Measurements from ENCODE around the gene PRSS50. TPM values are rescaled to one million over a fixed set of nuclear protein-coding genes. Genes with fewer than 3 reads are reported as not detected.

PRSS50 gene
- total RNA-seq, 1 experiment from 2014 or later, result not detected

- BruUV-seq (replicated peaks), result no TSS peak
- Histone ChIP-seq H3K4me1 (peaks cover 3% of the 10 kb centered on the region), H3K4me3 (ENCODE audit: low read depth, low read length) (no peak overlapping the region), H3K36me3 (ENCODE audit: control insufficient read depth, insufficient read depth, low read length) (no peaks in the 10 kb centered on the region), H3K9me3 (no peaks in the 10 kb centered on the region), H3K27me3 (replicated peaks; ENCODE audit: control insufficient read depth, insufficient read depth, low read length) (no peaks in the 10 kb centered on the region)
- TF ChIP-seq CTCF (IDR thresholded peaks at IDR 0.05; ENCODE audit: insufficient read depth in 1 of 2, low read depth in 1 of 2, low read length in 1 of 2, severe bottlenecking in 1 of 2, unreplicated experiment in 1 of 2), result no peak
- intact Hi-C loops (cut with micrococcal nuclease; ENCODE audit: unreplicated experiment), result no loop called here
- Mint-ChIP-seq H3K27me3 (ENCODE audit: insufficient read depth, unreplicated experiment) (no peaks in the 10 kb centered on the region), H3K4me3 (ENCODE audit: unreplicated experiment) (no peak overlapping the region), H3K4me1 (ENCODE audit: low read depth, unreplicated experiment) (no peaks in the 10 kb centered on the region), H3K9me3 (ENCODE audit: unreplicated experiment) (no peaks in the 10 kb centered on the region), H3K36me3 (ENCODE audit: insufficient read depth, unreplicated experiment) (peaks cover 6% of the 10 kb centered on the region), H3K27ac (ENCODE audit: unreplicated experiment) (no peak overlapping the region)
- POLR2A ChIA-PET, result no interaction called here
- DNase-seq, result peak in 1 of 2 experiments; percentile 26
- CTCF ChIA-PET, result no interaction called here
Measured at GRCh38 chr3:46716461-46717441, 918 bp downstream of the PRSS50 start.

- intact Hi-C loops (cut with micrococcal nuclease; ENCODE audit: unreplicated experiment), result no loop called here
- peak in 1 of 2 experiments; percentile 12 for DNase-seq
- BruUV-seq (replicated peaks), result no TSS peak
- POLR2A ChIA-PET, result no interaction called here
- no peaks in the 10 kb centered on the region for H3K4me1 Mint-ChIP-seq (ENCODE audit: low read depth, unreplicated experiment)
- Histone ChIP-seq H3K9me3 (no peaks in the 10 kb centered on the region), H3K27me3 (replicated peaks; ENCODE audit: control insufficient read depth, insufficient read depth, low read length) (no peaks in the 10 kb centered on the region), H3K36me3 (ENCODE audit: control insufficient read depth, insufficient read depth, low read length) (no peaks in the 10 kb centered on the region), H3K4me1 (peaks cover 10% of the 10 kb centered on the region), H3K4me3 (ENCODE audit: low read depth, low read length) (no peak overlapping the region)
- H3K36me3 Mint-ChIP-seq (ENCODE audit: insufficient read depth, unreplicated experiment), result peaks cover 6% of the 10 kb centered on the region
- H3K27me3 Mint-ChIP-seq (ENCODE audit: insufficient read depth, unreplicated experiment), result no peaks in the 10 kb centered on the region
- no peak overlapping the region for H3K27ac Mint-ChIP-seq (ENCODE audit: unreplicated experiment)
- no peak overlapping the region for H3K4me3 Mint-ChIP-seq (ENCODE audit: unreplicated experiment)
- CTCF ChIA-PET, result no interaction called here
- TF ChIP-seq CTCF (IDR thresholded peaks at IDR 0.05; ENCODE audit: insufficient read depth in 1 of 2, low read depth in 1 of 2, low read length in 1 of 2, severe bottlenecking in 1 of 2, unreplicated experiment in 1 of 2), result no peak
- no peaks in the 10 kb centered on the region for H3K9me3 Mint-ChIP-seq (ENCODE audit: unreplicated experiment)
Measured at GRCh38 chr3:46715507-46716175, 2.0 kb downstream of the PRSS50 start.

- no peaks in the 10 kb centered on the region for H3K9me3 Mint-ChIP-seq (ENCODE audit: unreplicated experiment)
- no peak for TF ChIP-seq CTCF (IDR thresholded peaks at IDR 0.05; ENCODE audit: insufficient read depth in 1 of 2, low read depth in 1 of 2, low read length in 1 of 2, severe bottlenecking in 1 of 2, unreplicated experiment in 1 of 2)
- CTCF ChIA-PET, result no interaction called here
Measured at GRCh38 chr3:46714728-46715506, 2.8 kb downstream of the PRSS50 start.

More at GRCh38 chr3:46714728-46715506, 2.8 kb downstream of the PRSS50 start:
- POLR2A ChIA-PET, result no interaction called here
- Mint-ChIP-seq H3K27ac (ENCODE audit: unreplicated experiment) (no peak overlapping the region), H3K4me3 (ENCODE audit: unreplicated experiment) (no peak overlapping the region), H3K27me3 (ENCODE audit: insufficient read depth, unreplicated experiment) (no peaks in the 10 kb centered on the region), H3K4me1 (ENCODE audit: low read depth, unreplicated experiment) (no peaks in the 10 kb centered on the region), H3K36me3 (ENCODE audit: insufficient read depth, unreplicated experiment) (peaks cover 6% of the 10 kb centered on the region)
- Histone ChIP-seq H3K27me3 (replicated peaks; ENCODE audit: control insufficient read depth, insufficient read depth, low read length) (no peaks in the 10 kb centered on the region), H3K9me3 (no peaks in the 10 kb centered on the region), H3K36me3 (ENCODE audit: control insufficient read depth, insufficient read depth, low read length) (no peaks in the 10 kb centered on the region), H3K4me1 (peaks cover 10% of the 10 kb centered on the region), H3K4me3 (ENCODE audit: low read depth, low read length) (no peak overlapping the region)
- no peak for DNase-seq
- intact Hi-C loops (cut with micrococcal nuclease; ENCODE audit: unreplicated experiment), result no loop called here
- BruUV-seq (replicated peaks), result no TSS peak
